HCT116 (cell line): ENCODE data around the gene RGL3.

Experiments
- ELF1 ChIP-seq: IDR thresholded peaks from 2 replicates; pipeline ENCODE4 v1.6.1; 2012; ENCODE audit warnings: low read depth, borderline replicate concordance
- TCF7L2 ChIP-seq: IDR thresholded peaks from 2 replicates; pipeline ENCODE4 v1.7.0; 2011; ENCODE audit warnings: borderline replicate concordance, inconsistent platforms; ENCODE audit not compliant: insufficient read depth, insufficient read length; ENCODE audit errors: extremely low read depth
- TF ChIP-seq, protein P1 (sequence below), 3 experiments: fragments of 200-600 bp in 1 of 3; sonication (generic) in 1 of 3; IDR thresholded peaks in 2 of 3; conservative IDR thresholded peaks in 1 of 3; 2 replicates each; pipeline ENCODE4 v1.5.1; 2012 to 2017; ENCODE audit warnings: low read depth in 2 of 3, low read length in 2 of 3, antibody characterized with exemption in 1 of 3, borderline replicate concordance in 1 of 3, control low read depth in 1 of 3, mild to moderate bottlenecking in 1 of 3, mixed read lengths in 1 of 3, mixed run types in 1 of 3, moderate library complexity in 1 of 3; ENCODE audit not compliant: insufficient read depth in 1 of 3

- TF ChIP-seq, protein P1, sequence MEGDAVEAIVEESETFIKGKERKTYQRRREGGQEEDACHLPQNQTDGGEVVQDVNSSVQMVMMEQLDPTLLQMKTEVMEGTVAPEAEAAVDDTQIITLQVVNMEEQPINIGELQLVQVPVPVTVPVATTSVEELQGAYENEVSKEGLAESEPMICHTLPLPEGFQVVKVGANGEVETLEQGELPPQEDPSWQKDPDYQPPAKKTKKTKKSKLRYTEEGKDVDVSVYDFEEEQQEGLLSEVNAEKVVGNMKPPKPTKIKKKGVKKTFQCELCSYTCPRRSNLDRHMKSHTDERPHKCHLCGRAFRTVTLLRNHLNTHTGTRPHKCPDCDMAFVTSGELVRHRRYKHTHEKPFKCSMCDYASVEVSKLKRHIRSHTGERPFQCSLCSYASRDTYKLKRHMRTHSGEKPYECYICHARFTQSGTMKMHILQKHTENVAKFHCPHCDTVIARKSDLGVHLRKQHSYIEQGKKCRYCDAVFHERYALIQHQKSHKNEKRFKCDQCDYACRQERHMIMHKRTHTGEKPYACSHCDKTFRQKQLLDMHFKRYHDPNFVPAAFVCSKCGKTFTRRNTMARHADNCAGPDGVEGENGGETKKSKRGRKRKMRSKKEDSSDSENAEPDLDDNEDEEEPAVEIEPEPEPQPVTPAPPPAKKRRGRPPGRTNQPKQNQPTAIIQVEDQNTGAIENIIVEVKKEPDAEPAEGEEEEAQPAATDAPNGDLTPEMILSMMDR (IDR thresholded peaks at IDR 0.05 in 2 of 3, conservative IDR thresholded peaks at IDR 0.05 in 1 of 3; ENCODE audit: borderline replicate concordance in 1 of 3, insufficient read depth in 1 of 3, low read depth in 2 of 3, low read length in 2 of 3) = peak in 2 of 3 experiments; percentile 42 to 48; a peak in 4 of 6 replicates
- TF ChIP-seq ELF1 = no peak
- TF ChIP-seq TCF7L2 = no peak
Measured at GRCh38 chr19:11453468-11454341, 34.6 kb upstream of the RGL3 start.
